Neural cell (in vitro differentiated cells): ENCODE data around the gene COPZ1.

Experiments used
- REST ChIP-seq: IDR thresholded peaks from 2 replicates; pipeline ENCODE4 v1.6.1; 2012; ENCODE audit warnings: borderline replicate concordance
- TF ChIP-seq, protein P1 (sequence below): fragments of 450-650 bp; IDR thresholded peaks from 2 replicates; pipeline ENCODE4 v1.5.1; 2014; ENCODE audit warnings: antibody characterized with exemption, mild to moderate bottlenecking, moderate library complexity; ENCODE audit not compliant: poor library complexity, severe bottlenecking

GRCh38 chr12:54393743-54394142 lies 68.8 kb downstream of the COPZ1 start:
- no peak for TF ChIP-seq REST
- TF ChIP-seq, protein P1, sequence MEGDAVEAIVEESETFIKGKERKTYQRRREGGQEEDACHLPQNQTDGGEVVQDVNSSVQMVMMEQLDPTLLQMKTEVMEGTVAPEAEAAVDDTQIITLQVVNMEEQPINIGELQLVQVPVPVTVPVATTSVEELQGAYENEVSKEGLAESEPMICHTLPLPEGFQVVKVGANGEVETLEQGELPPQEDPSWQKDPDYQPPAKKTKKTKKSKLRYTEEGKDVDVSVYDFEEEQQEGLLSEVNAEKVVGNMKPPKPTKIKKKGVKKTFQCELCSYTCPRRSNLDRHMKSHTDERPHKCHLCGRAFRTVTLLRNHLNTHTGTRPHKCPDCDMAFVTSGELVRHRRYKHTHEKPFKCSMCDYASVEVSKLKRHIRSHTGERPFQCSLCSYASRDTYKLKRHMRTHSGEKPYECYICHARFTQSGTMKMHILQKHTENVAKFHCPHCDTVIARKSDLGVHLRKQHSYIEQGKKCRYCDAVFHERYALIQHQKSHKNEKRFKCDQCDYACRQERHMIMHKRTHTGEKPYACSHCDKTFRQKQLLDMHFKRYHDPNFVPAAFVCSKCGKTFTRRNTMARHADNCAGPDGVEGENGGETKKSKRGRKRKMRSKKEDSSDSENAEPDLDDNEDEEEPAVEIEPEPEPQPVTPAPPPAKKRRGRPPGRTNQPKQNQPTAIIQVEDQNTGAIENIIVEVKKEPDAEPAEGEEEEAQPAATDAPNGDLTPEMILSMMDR: no peak
